ENCODE results near the gene SIRT6. TPM values are rescaled to one million over a fixed set of nuclear protein-coding genes. Genes with fewer than 3 reads are reported as not detected.
"Not testable (repeated sequence)": the region's sequence is repeated elsewhere in the genome, so short reads cannot be mapped to it uniquely, and the experiment has no call there.

SIRT6 gene
- total RNA-seq, 1 experiment from 2014 or later = 33.2 TPM

DNA sequence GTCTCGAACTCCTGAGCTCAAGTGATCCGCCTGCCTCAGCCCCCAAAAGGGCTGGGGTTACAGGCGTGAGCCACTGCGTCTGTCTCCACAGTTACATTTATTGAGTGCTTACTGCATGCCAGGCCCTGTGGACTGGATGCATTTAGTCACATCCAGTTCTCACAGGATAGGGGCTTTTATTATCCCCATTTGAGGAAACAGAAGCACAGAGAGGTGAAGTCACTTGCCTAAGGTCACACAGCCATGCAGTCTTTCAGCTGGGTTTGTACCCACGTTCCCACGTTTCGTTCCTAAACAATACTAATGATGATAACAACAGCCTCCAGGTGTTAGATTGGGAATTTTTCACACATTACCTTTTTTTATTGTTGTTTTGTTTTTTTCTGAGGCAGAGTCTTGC lies 37.8 kb upstream of the SIRT6 start:
- no peak for DNase-seq (ENCODE audit: unreplicated experiment)
- TF ChIP-seq, protein P1, sequence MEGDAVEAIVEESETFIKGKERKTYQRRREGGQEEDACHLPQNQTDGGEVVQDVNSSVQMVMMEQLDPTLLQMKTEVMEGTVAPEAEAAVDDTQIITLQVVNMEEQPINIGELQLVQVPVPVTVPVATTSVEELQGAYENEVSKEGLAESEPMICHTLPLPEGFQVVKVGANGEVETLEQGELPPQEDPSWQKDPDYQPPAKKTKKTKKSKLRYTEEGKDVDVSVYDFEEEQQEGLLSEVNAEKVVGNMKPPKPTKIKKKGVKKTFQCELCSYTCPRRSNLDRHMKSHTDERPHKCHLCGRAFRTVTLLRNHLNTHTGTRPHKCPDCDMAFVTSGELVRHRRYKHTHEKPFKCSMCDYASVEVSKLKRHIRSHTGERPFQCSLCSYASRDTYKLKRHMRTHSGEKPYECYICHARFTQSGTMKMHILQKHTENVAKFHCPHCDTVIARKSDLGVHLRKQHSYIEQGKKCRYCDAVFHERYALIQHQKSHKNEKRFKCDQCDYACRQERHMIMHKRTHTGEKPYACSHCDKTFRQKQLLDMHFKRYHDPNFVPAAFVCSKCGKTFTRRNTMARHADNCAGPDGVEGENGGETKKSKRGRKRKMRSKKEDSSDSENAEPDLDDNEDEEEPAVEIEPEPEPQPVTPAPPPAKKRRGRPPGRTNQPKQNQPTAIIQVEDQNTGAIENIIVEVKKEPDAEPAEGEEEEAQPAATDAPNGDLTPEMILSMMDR (IDR thresholded peaks at IDR 0.05; ENCODE audit: unreplicated experiment) = no peak
- H3K27me3 Mint-ChIP-seq (ENCODE audit: insufficient read depth, unreplicated experiment) = no peaks in the 10 kb centered on the region
- no peaks in the 10 kb centered on the region for H3K36me3 Mint-ChIP-seq (ENCODE audit: insufficient read depth, unreplicated experiment)
- POLR2A ChIA-PET = no interaction called here
- H3K27ac Mint-ChIP-seq (ENCODE audit: low read depth, unreplicated experiment) = no peak overlapping the region
- H3K9me3 Mint-ChIP-seq (ENCODE audit: unreplicated experiment) = no peaks in the 10 kb centered on the region
- CTCF ChIA-PET = interaction anchor here (0.5 to 1.9 kb wide), 2 partner anchors 16 to 73 kb away, joined by 4 to 6 read pairs; no protein-coding TSS in a partner anchor
- intact Hi-C loops (cut with micrococcal nuclease) = no loop called here
- no peaks in the 10 kb centered on the region for H3K4me1 Mint-ChIP-seq (ENCODE audit: insufficient read depth, unreplicated experiment)
- no peak overlapping the region for H3K4me3 Mint-ChIP-seq (ENCODE audit: unreplicated experiment)
- no TSS peak for BruUV-seq (replicated peaks)

- BruUV-seq (replicated peaks); DNase-seq (ENCODE audit: unreplicated experiment); POLR2A ChIA-PET; H3K36me3 Mint-ChIP-seq (ENCODE audit: insufficient read depth, unreplicated experiment); H3K4me1 Mint-ChIP-seq (ENCODE audit: insufficient read depth, unreplicated experiment); H3K27ac Mint-ChIP-seq (ENCODE audit: low read depth, unreplicated experiment); CTCF ChIA-PET; H3K9me3 Mint-ChIP-seq (ENCODE audit: unreplicated experiment); H3K4me3 Mint-ChIP-seq (ENCODE audit: unreplicated experiment); intact Hi-C loops (cut with micrococcal nuclease): not testable (repeated sequence)
- peaks cover 13% of the 10 kb centered on the region for H3K27me3 Mint-ChIP-seq (ENCODE audit: insufficient read depth, unreplicated experiment)
These were observed 36.2 kb upstream of the SIRT6 start for GRCh38 chr19:4218523-4218922.

GRCh38 chr19:4217429-4218264 lies 35.3 kb upstream of the SIRT6 start:
- peaks cover 22% of the 10 kb centered on the region for H3K27me3 Mint-ChIP-seq (ENCODE audit: insufficient read depth, unreplicated experiment)
- BruUV-seq (replicated peaks) = no TSS peak
- intact Hi-C loops (cut with micrococcal nuclease) = no loop called here
- POLR2A ChIA-PET = interaction anchor here (1.0 kb wide), 1 partner anchor 16 kb away, joined by 3 read pairs; no protein-coding TSS in a partner anchor
- H3K4me3 Mint-ChIP-seq (ENCODE audit: unreplicated experiment) = no peak overlapping the region
- CTCF ChIA-PET = interaction anchor here (0.6 to 1.0 kb wide), 2 partner anchors 10 to 183 kb away, joined by 3 read pairs; partner anchors contain the start of gene SH3GL1
- no peaks in the 10 kb centered on the region for H3K36me3 Mint-ChIP-seq (ENCODE audit: insufficient read depth, unreplicated experiment)
- H3K27ac Mint-ChIP-seq (ENCODE audit: low read depth, unreplicated experiment) = no peak overlapping the region
- H3K9me3 Mint-ChIP-seq (ENCODE audit: unreplicated experiment) = no peaks in the 10 kb centered on the region
- H3K4me1 Mint-ChIP-seq (ENCODE audit: insufficient read depth, unreplicated experiment) = no peaks in the 10 kb centered on the region
- no peak for DNase-seq (ENCODE audit: unreplicated experiment)
- TF ChIP-seq, protein P1 (IDR thresholded peaks at IDR 0.05; ENCODE audit: unreplicated experiment) = no peak

GRCh38 chr19:4216846-4217245 lies 34.5 kb upstream of the SIRT6 start:
- CTCF ChIA-PET = interaction anchor here (1.0 to 1.1 kb wide), 2 partner anchors 9 to 12 kb away, joined by 3 to 4 read pairs; no protein-coding TSS in a partner anchor
- intact Hi-C loops (cut with micrococcal nuclease) = no loop called here
- Mint-ChIP-seq H3K27me3 (ENCODE audit: insufficient read depth, unreplicated experiment) (peaks cover 30% of the 10 kb centered on the region), H3K9me3 (ENCODE audit: unreplicated experiment) (no peaks in the 10 kb centered on the region), H3K4me1 (ENCODE audit: insufficient read depth, unreplicated experiment) (no peaks in the 10 kb centered on the region), H3K27ac (ENCODE audit: low read depth, unreplicated experiment) (no peak overlapping the region), H3K36me3 (ENCODE audit: insufficient read depth, unreplicated experiment) (no peaks in the 10 kb centered on the region), H3K4me3 (ENCODE audit: unreplicated experiment) (no peak overlapping the region)
- TF ChIP-seq, protein P1 (IDR thresholded peaks at IDR 0.05; ENCODE audit: unreplicated experiment) = no peak
- no peak for DNase-seq (ENCODE audit: unreplicated experiment)
- POLR2A ChIA-PET = interaction anchor here (1.0 kb wide), 1 partner anchor 15 kb away, joined by 3 read pairs; no protein-coding TSS in a partner anchor
- no TSS peak for BruUV-seq (replicated peaks)

Data from MCF 10A (cell line).